Progenitor cell of endocrine pancreas (in vitro differentiated cells): ENCODE measurements around the gene CLEC19A. TPM values are rescaled to one million over a fixed set of nuclear protein-coding genes. Genes with fewer than 3 reads are reported as not detected.
A peak's percentile ranks its signal among the peaks of the same experiment; 100 is the strongest.

Experiments used
- DNase-seq: peaks from one replicate; pipeline ENCODE4 v3.0.0; 2021; ENCODE audit warnings: low spot score; ENCODE audit not compliant: unreplicated experiment
- H3K27ac Mint-ChIP-seq: 2 replicates; pipeline ENCODE4 v1.8.0; 2021; ENCODE audit warnings: mild to moderate bottlenecking, moderate library complexity, mixed read lengths
- H3K27me3 Mint-ChIP-seq: 2 replicates; pipeline ENCODE4 v1.8.0; 2021; ENCODE audit warnings: mixed read lengths
- H3K36me3 Mint-ChIP-seq: 2 replicates; pipeline ENCODE4 v1.8.0; 2022; ENCODE audit warnings: mixed read lengths; ENCODE audit not compliant: insufficient read depth
- H3K4me1 Mint-ChIP-seq: 2 replicates; pipeline ENCODE4 v1.8.0; 2021; ENCODE audit warnings: low read depth, mixed read lengths
- H3K4me3 Mint-ChIP-seq: 2 replicates; pipeline ENCODE4 v1.8.0; 2021; ENCODE audit warnings: low read depth, mild to moderate bottlenecking, moderate library complexity, mixed read lengths
- H3K9me3 Mint-ChIP-seq: 2 replicates; pipeline ENCODE4 v1.8.0; 2021; ENCODE audit warnings: low read depth, mixed read lengths
- total RNA-seq: library from RNA; stranded (reverse); gene quantifications from 2 replicates; pipeline ENCODE4 v1.2.1, GENCODE V29; 2021
- TF ChIP-seq, protein P1 (sequence below): fragments of 200-600 bp; sonication (generic); IDR thresholded peaks from one replicate; pipeline ENCODE4 v1.5.0; 2021; ENCODE audit warnings: antibody characterized with exemption, mild to moderate bottlenecking; ENCODE audit not compliant: unreplicated experiment

CLEC19A gene
- total RNA-seq, 1 donor from 2014 or later = not detected

DNA sequence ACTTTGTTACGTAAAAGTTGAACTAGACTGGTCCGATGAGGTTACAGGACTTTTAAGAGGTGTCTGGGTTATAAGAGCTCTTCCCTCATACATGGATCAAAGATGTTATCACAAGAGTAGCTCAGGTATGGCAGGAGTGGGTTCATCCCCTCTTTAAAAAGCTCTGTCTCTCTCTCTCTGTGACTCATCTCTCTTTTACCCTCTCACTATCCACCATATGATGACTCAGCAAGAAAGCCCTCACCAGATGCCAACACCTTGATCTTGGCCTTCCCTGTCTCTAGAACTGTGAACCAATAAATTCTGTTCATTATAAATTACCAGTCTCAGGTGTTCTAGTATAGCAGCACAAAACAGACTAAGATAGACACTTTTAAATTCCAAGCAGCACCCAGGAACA, 1.9 kb upstream of the CLEC19A start:
- H3K36me3 Mint-ChIP-seq = no peaks in the 10 kb centered on the region

DNA sequence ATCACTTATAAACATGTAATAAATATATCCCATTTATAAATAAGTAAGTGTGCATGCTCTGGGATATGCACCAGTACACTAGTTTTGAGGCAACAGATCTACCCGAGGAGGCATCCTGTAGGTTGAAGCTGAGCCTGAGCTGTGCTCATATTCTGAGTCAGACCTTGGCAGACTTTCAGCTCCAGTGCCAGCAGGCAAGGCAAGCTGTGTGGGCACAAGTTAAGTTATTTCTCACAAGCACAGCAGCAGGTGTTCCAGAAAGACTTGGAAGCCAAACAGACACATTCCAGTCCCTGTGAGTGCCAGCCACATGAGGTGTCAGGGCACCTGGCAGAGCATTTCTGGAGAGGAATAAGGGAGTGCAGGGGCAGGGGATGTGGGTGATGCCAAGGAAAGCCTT, 1.3 kb upstream of the CLEC19A start:
- no peak for DNase-seq
- no peak overlapping the region for H3K4me3 Mint-ChIP-seq
- H3K27ac Mint-ChIP-seq = no peak overlapping the region

More for the DNA sequence above, 1.9 kb upstream of the CLEC19A start:
- TF ChIP-seq, protein P1, sequence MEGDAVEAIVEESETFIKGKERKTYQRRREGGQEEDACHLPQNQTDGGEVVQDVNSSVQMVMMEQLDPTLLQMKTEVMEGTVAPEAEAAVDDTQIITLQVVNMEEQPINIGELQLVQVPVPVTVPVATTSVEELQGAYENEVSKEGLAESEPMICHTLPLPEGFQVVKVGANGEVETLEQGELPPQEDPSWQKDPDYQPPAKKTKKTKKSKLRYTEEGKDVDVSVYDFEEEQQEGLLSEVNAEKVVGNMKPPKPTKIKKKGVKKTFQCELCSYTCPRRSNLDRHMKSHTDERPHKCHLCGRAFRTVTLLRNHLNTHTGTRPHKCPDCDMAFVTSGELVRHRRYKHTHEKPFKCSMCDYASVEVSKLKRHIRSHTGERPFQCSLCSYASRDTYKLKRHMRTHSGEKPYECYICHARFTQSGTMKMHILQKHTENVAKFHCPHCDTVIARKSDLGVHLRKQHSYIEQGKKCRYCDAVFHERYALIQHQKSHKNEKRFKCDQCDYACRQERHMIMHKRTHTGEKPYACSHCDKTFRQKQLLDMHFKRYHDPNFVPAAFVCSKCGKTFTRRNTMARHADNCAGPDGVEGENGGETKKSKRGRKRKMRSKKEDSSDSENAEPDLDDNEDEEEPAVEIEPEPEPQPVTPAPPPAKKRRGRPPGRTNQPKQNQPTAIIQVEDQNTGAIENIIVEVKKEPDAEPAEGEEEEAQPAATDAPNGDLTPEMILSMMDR = no peak
- Mint-ChIP-seq H3K4me3 (no peak overlapping the region), H3K4me1 (no peaks in the 10 kb centered on the region), H3K27ac (no peak overlapping the region), H3K9me3 (peaks cover 7% of the 10 kb centered on the region), H3K27me3 (no peaks in the 10 kb centered on the region)
- no peak for DNase-seq

DNA sequence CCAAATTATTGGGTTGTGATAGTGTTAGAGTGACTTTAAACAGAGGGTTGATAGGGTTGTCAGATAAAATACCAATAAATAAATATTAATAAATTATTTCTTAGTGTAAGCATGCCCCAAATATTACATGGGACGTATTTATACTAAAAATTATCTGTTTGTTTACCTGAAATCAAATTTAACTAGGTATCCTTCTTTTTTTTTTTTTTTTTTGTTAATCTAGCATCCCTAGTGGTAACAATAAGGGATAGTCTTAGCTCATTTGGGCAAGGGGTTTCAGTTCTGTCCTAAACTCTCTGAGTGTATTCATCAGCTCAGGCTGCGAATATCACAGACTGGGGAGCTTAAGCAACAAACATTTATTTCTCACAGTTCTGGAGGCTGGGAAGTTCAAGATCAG, 1.3 kb downstream of the CLEC19A start:
- Mint-ChIP-seq H3K36me3 (no peaks in the 10 kb centered on the region), H3K4me3 (no peak overlapping the region), H3K27me3 (no peaks in the 10 kb centered on the region), H3K27ac (no peak overlapping the region), H3K9me3 (peaks cover 2% of the 10 kb centered on the region), H3K4me1 (peaks cover 9% of the 10 kb centered on the region)
- no peak for DNase-seq
- TF ChIP-seq, protein P1 = peak; percentile 17

More for the DNA sequence above, 1.3 kb upstream of the CLEC19A start:
- H3K4me1 Mint-ChIP-seq = no peaks in the 10 kb centered on the region
- peaks cover 4% of the 10 kb centered on the region for H3K9me3 Mint-ChIP-seq
- TF ChIP-seq, protein P1 = no peak
- H3K36me3 Mint-ChIP-seq = no peaks in the 10 kb centered on the region
- H3K27me3 Mint-ChIP-seq = no peaks in the 10 kb centered on the region

DNA sequence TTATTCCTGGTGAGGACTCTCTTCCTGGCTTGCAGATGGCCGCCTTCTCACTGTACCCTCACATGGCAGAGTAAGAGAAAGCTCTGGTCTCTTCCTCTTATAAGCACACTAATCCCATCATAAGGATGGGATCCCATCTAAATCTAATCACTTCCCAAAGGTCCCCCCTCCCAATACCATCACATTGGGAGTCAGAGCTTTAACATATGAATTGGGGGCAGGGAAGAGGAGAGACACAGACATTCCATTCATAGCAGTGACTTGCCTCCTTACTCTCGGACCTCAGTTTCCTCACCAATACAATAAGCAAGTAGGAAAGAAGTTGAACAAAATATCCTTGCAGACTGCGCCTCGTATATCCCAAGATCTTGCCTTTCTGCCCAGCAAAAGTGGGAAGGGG, 1.7 kb downstream of the CLEC19A start:
- Mint-ChIP-seq H3K4me3 (no peak overlapping the region), H3K36me3 (no peaks in the 10 kb centered on the region), H3K27me3 (no peaks in the 10 kb centered on the region), H3K27ac (no peak overlapping the region), H3K9me3 (no peaks in the 10 kb centered on the region), H3K4me1 (peaks cover 9% of the 10 kb centered on the region)
- TF ChIP-seq, protein P1 = no peak
- DNase-seq = no peak

DNA sequence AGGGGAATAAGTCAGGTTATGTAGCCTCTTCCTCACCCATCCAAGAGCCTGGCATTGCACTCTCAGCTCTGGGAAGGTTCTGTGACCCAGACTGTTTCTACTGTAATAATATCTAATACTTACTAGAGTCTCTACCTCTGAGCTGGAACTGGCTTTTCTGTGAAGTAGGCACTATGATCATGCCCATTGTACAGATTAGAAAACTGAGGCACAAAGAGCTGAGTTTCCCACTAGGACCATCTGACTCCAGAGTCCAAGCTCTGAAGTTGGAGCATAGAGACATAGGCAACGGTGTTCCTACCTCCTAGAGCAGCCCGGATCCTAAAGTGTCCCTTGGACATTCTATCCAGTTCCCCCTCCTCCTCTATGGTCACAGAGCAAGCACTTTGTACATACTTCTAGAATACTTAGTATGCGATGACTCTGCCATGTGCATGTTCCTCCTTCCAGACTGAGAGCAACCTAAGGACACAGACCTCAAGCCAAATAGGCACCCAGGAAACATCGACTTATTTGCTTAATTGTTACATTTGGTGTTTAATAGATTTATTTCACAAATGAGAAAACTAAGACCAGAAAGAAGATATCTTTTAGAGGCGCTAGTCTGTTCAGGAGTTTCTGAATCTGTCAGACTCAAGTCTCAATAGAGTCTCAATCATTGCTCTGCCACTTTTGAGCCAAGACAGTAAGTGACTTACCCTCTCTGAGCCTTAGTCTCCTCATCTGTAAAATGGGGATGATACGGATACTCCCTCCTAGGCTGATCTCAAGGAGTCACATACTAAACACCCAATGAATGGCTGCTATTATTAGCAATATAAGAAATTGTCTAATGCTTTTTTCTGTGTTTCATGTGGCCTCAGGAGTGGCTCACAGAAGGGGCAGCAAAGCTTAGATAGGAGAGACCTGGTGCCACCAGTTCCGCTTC, 3.6 kb downstream of the CLEC19A start:
- no peaks in the 10 kb centered on the region for H3K9me3 Mint-ChIP-seq
- TF ChIP-seq, protein P1 = no peak
- no peaks in the 10 kb centered on the region for H3K27me3 Mint-ChIP-seq
- no peak overlapping the region for H3K27ac Mint-ChIP-seq
- no peaks in the 10 kb centered on the region for H3K36me3 Mint-ChIP-seq
- no peak for DNase-seq
- H3K4me1 Mint-ChIP-seq = peaks cover 15% of the 10 kb centered on the region
- no peak overlapping the region for H3K4me3 Mint-ChIP-seq
